ENCODE data around the gene EP400. TPM values are rescaled to one million over a fixed set of nuclear protein-coding genes. Genes with fewer than 3 reads are reported as not detected.

Gene EP400
- total RNA-seq, 1 donor from 2014 or later, result 35.9 TPM

DNA sequence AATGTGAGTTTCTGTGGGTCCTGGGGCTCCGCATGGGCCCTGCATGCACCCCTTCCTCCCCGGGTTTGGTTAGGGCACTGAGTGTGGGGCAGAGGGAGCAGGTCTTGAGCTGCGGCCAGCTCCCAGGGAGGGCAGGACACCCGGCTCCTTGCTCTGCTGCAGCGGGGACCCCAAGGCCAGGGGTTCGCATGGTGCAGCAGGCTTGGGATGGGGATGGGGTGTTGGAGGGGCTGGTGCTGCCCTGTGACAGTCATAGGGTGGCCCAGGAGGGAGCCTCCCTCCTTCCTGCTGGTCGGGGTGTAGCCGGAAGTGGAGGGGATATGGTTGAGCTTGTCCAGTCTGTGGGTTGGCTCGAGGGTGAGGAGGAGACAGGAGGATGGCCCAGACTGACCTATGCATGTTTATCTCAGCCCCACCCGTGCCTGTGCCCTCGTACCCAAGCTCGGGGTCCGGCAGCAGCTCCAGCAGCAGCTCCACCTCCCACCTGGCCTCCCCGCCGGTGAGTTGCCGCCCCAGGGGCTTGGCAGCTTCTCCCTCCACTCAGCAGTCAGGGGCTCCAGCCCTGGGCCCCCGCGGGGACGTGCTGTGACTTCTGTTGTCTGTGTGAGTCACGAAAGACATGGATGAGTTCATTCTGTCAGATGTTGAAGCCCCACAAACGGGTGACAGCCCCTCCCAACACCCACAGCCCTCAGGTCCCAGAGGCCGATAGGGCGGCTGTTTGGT is 39.3 kb upstream of the EP400 start:
- Mint-ChIP-seq H3K4me3 (ENCODE audit: unreplicated experiment) (no peak overlapping the region), H3K27ac (ENCODE audit: unreplicated experiment) (peak overlapping the region; percentile 27), H3K27me3 (ENCODE audit: low read depth) (no peaks in the 10 kb centered on the region), H3K4me1 (ENCODE audit: low read depth) (peaks cover 34% of the 10 kb centered on the region), H3K9me3 (ENCODE audit: low read depth) (no peaks in the 10 kb centered on the region), H3K36me3 (ENCODE audit: low read depth) (peaks cover 9% of the 10 kb centered on the region)
- no peak for DNase-seq (ENCODE audit: low spot score)
- TF ChIP-seq, protein P1, sequence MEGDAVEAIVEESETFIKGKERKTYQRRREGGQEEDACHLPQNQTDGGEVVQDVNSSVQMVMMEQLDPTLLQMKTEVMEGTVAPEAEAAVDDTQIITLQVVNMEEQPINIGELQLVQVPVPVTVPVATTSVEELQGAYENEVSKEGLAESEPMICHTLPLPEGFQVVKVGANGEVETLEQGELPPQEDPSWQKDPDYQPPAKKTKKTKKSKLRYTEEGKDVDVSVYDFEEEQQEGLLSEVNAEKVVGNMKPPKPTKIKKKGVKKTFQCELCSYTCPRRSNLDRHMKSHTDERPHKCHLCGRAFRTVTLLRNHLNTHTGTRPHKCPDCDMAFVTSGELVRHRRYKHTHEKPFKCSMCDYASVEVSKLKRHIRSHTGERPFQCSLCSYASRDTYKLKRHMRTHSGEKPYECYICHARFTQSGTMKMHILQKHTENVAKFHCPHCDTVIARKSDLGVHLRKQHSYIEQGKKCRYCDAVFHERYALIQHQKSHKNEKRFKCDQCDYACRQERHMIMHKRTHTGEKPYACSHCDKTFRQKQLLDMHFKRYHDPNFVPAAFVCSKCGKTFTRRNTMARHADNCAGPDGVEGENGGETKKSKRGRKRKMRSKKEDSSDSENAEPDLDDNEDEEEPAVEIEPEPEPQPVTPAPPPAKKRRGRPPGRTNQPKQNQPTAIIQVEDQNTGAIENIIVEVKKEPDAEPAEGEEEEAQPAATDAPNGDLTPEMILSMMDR (IDR thresholded peaks at IDR 0.05), result no peak

DNA sequence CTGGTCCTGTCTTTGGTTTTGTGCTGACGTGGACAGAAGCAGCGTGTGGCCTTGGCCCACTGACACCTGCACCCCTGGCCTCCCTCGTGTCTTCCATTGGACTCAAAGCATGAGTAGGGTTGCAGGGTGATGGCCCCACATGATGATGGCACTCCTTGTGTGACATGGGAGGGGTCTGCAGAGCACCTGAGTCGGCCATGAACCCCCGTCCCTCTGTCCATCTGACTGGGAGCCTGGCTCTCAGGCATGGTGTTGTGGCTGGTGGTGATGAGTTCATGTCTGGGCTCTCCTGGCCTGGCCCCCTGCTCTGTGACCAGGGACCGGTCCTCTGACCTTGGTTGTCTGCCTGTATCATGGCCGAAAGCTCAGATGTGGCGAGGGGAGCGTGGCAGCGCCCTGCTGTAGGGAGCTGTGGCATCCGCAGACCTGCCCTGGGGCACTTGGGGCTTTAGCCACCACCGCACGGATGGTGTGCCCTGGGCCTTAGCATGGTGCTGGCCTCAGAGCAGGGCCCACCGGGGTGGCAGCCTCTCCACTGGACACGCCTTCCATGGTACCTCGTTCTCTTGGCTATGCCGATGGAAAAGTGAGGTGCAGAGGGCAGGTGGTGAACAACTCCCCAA is 38.6 kb upstream of the EP400 start:
- TF ChIP-seq, protein P1 (IDR thresholded peaks at IDR 0.05), result no peak
- H3K4me1 Mint-ChIP-seq (ENCODE audit: low read depth), result peaks cover 34% of the 10 kb centered on the region
- no peaks in the 10 kb centered on the region for H3K27me3 Mint-ChIP-seq (ENCODE audit: low read depth)
- peaks cover 9% of the 10 kb centered on the region for H3K36me3 Mint-ChIP-seq (ENCODE audit: low read depth)
- peak overlapping the region; percentile 27 for H3K27ac Mint-ChIP-seq (ENCODE audit: unreplicated experiment)
- no peak for DNase-seq (ENCODE audit: low spot score)
- H3K9me3 Mint-ChIP-seq (ENCODE audit: low read depth), result no peaks in the 10 kb centered on the region
- H3K4me3 Mint-ChIP-seq (ENCODE audit: unreplicated experiment), result no peak overlapping the region

DNA sequence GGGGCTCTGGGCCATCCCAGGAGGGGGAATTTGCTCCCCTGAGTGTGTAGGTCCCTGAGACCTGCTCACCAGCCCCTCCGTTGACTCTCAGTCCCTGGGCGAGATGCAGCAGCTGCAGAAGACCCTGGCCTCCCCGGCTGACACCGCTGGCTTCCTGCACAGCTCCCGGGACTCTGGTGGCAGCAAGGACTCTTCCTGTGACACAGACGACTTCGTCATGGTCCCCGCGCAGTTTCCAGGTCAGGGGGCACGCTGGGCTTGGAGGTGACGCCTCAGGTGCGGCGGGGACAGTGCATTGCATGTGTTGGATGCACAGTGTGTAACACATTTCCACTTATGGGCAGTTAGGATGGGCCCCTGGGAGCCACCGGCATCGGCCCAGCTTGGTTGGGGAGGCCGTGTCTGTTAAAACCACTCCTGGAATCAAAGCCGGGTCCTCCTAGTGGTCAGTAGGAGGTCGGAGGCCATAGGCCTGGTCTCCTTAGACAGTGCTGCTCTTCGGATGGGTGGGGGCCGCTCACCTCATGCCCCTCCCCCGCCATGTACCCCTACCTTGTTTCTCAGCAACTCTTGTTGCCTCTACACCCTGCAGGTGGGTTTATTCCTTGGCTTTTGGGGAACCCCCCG is 37.8 kb upstream of the EP400 start:
- Mint-ChIP-seq H3K4me1 (ENCODE audit: low read depth) (peaks cover 34% of the 10 kb centered on the region), H3K4me3 (ENCODE audit: unreplicated experiment) (no peak overlapping the region), H3K9me3 (ENCODE audit: low read depth) (no peaks in the 10 kb centered on the region), H3K27ac (ENCODE audit: unreplicated experiment) (peak overlapping the region; percentile 89), H3K27me3 (ENCODE audit: low read depth) (no peaks in the 10 kb centered on the region), H3K36me3 (ENCODE audit: low read depth) (peaks cover 9% of the 10 kb centered on the region)
- peak; percentile 92 for DNase-seq (ENCODE audit: low spot score)
- TF ChIP-seq, protein P1 (IDR thresholded peaks at IDR 0.05), result no peak

DNA sequence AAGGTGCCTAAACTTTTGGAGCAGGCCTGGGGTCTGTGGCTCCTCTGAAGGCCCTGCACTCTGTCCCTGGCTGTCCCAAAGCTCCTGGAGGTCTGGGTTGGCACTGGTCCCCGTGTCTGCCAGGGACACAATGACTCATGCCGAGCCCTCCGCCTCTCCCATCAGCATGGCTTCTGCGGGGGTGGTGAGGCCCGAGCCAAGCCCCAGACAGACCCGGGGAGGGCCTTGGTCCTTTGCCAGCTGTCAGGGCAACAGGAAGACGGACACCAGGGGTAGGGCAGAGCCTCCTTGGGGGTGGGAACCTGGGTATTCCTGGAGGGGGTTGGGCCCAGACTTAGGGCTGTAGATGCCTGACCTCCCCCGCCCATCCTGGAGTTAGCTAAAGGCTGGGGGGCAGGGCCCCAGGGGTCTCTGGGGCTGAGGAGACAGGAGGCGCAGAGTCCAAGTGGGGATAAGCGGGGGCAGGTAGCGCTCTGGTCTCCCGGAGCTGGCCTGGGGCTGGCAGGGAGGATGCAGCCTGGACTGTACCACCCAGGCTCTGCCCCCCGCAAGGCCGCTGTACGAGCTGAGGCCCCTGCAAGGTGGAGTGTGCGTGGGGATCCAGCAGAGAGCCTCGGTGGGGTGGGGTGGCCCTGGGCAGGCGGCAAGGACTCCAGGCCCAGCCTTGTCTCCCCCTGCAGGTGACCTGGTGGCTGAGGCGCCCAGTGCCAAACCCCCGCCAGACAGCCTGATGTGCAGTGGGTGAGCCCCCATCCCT is 37.0 kb upstream of the EP400 start:
- H3K36me3 Mint-ChIP-seq (ENCODE audit: low read depth), result peaks cover 9% of the 10 kb centered on the region
- H3K4me3 Mint-ChIP-seq (ENCODE audit: unreplicated experiment), result no peak overlapping the region
- TF ChIP-seq, protein P1 (IDR thresholded peaks at IDR 0.05), result peak; percentile 46
- DNase-seq (ENCODE audit: low spot score), result peak; percentile 98
- peaks cover 34% of the 10 kb centered on the region for H3K4me1 Mint-ChIP-seq (ENCODE audit: low read depth)
- peak overlapping the region; percentile 89 for H3K27ac Mint-ChIP-seq (ENCODE audit: unreplicated experiment)
- H3K9me3 Mint-ChIP-seq (ENCODE audit: low read depth), result no peaks in the 10 kb centered on the region
- no peaks in the 10 kb centered on the region for H3K27me3 Mint-ChIP-seq (ENCODE audit: low read depth)

DNA sequence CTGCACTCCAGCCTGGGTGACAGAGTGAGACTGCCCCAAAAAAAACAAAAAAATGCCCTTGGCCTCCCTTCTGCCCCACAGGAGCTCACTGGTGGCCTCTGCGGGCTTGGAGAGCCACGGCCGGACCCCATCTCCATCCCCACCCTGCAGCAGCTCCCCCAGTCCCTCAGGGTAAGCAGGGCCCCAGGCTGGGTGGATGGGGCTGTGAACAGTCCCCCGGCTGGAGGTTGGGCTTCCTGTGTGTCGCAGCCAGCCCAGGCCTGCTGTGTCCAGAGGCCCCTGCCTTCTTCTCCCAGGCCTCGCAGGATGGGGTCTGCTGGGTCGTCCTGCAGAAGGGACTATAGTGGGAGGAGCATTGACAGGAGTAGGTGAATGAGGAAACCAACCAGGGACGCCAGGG is 36.1 kb upstream of the EP400 start:
- no peak overlapping the region for H3K4me3 Mint-ChIP-seq (ENCODE audit: unreplicated experiment)
- H3K27me3 Mint-ChIP-seq (ENCODE audit: low read depth), result no peaks in the 10 kb centered on the region
- TF ChIP-seq, protein P1 (IDR thresholded peaks at IDR 0.05), result no peak
- peaks cover 34% of the 10 kb centered on the region for H3K4me1 Mint-ChIP-seq (ENCODE audit: low read depth)
- H3K36me3 Mint-ChIP-seq (ENCODE audit: low read depth), result peaks cover 9% of the 10 kb centered on the region
- no peak for DNase-seq (ENCODE audit: low spot score)
- no peaks in the 10 kb centered on the region for H3K9me3 Mint-ChIP-seq (ENCODE audit: low read depth)
- no peak overlapping the region for H3K27ac Mint-ChIP-seq (ENCODE audit: unreplicated experiment)

All from chondrocyte (in vitro differentiated cells).